Smooth muscle cell (in vitro differentiated cells): ENCODE data around the gene CACNB4. TPM values are rescaled to one million over a fixed set of nuclear protein-coding genes. Genes with fewer than 3 reads are reported as not detected.

Source experiments
- DNase-seq: peaks from one replicate; lab custom pipeline; 2025; ENCODE audit not compliant: unreplicated experiment; lab: John Stamatoyannopoulos, UW
- H2AFZ ChIP-seq: fragments of 200-600 bp; sonication (generic); 2 replicates; pipeline ENCODE4 v1.6.0; 2016; ENCODE audit warnings: antibody characterized with exemption, low read depth, mild to moderate bottlenecking
- H3F3A ChIP-seq: fragments of 200-600 bp; sonication (generic); 2 replicates; pipeline ENCODE4 v1.6.0; 2017; ENCODE audit warnings: antibody characterized with exemption, low read depth
- H3K27ac ChIP-seq: fragments of 200-600 bp; sonication (generic); 2 replicates; pipeline ENCODE4 v1.5.1; 2016; ENCODE audit warnings: low read depth, mild to moderate bottlenecking
- H3K27me3 ChIP-seq: fragments of 200-600 bp; sonication (generic); 2 replicates; pipeline ENCODE4 v1.6.1; 2016; ENCODE audit warnings: low read depth, mild to moderate bottlenecking
- H3K36me3 ChIP-seq: fragments of 200-600 bp; sonication (generic); 2 replicates; pipeline ENCODE4 v1.5.1; 2016; ENCODE audit warnings: low read depth
- H3K4me1 ChIP-seq: fragments of 200-600 bp; sonication (generic); 2 replicates; pipeline ENCODE4 v1.5.1; 2016; ENCODE audit warnings: low read depth
- H3K4me2 ChIP-seq: fragments of 200-600 bp; sonication (generic); 2 replicates; pipeline ENCODE4 v1.6.0; 2016; ENCODE audit warnings: mild to moderate bottlenecking
- H3K4me3 ChIP-seq: fragments of 200-600 bp; sonication (generic); 2 replicates; pipeline ENCODE4 v1.5.1; 2016; ENCODE audit warnings: mild to moderate bottlenecking
- H3K79me2 ChIP-seq: fragments of 200-600 bp; sonication (generic); 2 replicates; pipeline ENCODE4 v1.6.0; 2016; ENCODE audit warnings: low read depth, mild to moderate bottlenecking
- H3K9ac ChIP-seq: fragments of 200-600 bp; sonication (generic); 2 replicates; pipeline ENCODE4 v1.6.0; 2016; ENCODE audit warnings: low read depth
- H3K9me3 ChIP-seq: fragments of 200-600 bp; sonication (generic); replicated peaks from 2 replicates; pipeline ENCODE4 v1.5.1; 2016; ENCODE audit warnings: low read depth
- H4K20me1 ChIP-seq: fragments of 200-600 bp; sonication (generic); 2 replicates; pipeline ENCODE4 v1.6.0; 2016; ENCODE audit warnings: low read depth
- WGBS: methylation state at CpG from one replicate; pipeline ENCODE4 v1.1.7; 2016; ENCODE audit warnings: low lambda C conversion rate; 5-methylcytosine and 5-hydroxymethylcytosine counted together
- polyA plus RNA-seq: library from polyadenylated mRNA; unstranded; fragments of >200 nt; fragmentation: Nextera tagmentation; extraction: Ambion mirVana; gene quantifications from 2 replicates; pipeline ENCODE4 v1.2.1, GENCODE V29; 2016
- total RNA-seq: library from RNA; depleted of rRNA; stranded (reverse); fragments of >200 nt; gene quantifications from 2 replicates; pipeline ENCODE4 v1.2.3, GENCODE V29; 2014
- TF ChIP-seq, protein P1 (sequence below): fragments of 200-600 bp; sonication (generic); IDR thresholded peaks from 2 replicates; pipeline ENCODE4 v1.5.1; 2017; ENCODE audit warnings: borderline replicate concordance, mild to moderate bottlenecking, antibody characterized with exemption; ENCODE audit not compliant: insufficient read depth, poor library complexity, severe bottlenecking

Gene CACNB4
- total and polyA plus RNA-seq, 2 experiments from 2014 or later = 0.06 to 1.4 TPM

DNA sequence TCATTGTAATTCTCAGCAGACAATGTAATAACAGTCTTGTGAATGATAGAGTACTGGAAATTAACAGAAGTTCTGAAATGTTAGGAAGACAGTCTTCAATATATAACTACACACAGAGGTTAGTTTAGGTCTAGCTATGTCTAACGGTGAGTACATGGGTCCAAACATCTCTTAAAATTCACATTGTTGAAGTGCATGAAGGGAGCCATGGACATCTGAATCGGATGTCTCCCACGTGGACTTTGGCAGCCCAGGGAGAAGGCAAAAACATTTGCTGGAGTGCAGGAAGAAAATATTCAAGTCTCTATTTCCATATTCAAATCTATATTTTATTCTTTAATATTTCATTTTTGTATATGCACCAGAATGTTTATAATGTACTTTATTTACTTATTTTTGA is 34.8 kb downstream of the CACNB4 start:
- Histone ChIP-seq H3K9me3 (no peaks in the 10 kb centered on the region), H4K20me1 (no peaks in the 10 kb centered on the region), H3K9ac (no peak overlapping the region), H3K4me2 (peak overlapping the region; percentile 20), H3K36me3 (no peaks in the 10 kb centered on the region), H3K79me2 (no peaks in the 10 kb centered on the region), H3K4me3 (no peak overlapping the region), H3F3A (no peaks in the 10 kb centered on the region), H3K27ac (no peak overlapping the region), H2AFZ (no peak overlapping the region), H3K27me3 (no peaks in the 10 kb centered on the region), H3K4me1 (peaks cover 8% of the 10 kb centered on the region)
- 93% methylated on average over 3 of the region's 3 CpGs for WGBS
- TF ChIP-seq, protein P1, sequence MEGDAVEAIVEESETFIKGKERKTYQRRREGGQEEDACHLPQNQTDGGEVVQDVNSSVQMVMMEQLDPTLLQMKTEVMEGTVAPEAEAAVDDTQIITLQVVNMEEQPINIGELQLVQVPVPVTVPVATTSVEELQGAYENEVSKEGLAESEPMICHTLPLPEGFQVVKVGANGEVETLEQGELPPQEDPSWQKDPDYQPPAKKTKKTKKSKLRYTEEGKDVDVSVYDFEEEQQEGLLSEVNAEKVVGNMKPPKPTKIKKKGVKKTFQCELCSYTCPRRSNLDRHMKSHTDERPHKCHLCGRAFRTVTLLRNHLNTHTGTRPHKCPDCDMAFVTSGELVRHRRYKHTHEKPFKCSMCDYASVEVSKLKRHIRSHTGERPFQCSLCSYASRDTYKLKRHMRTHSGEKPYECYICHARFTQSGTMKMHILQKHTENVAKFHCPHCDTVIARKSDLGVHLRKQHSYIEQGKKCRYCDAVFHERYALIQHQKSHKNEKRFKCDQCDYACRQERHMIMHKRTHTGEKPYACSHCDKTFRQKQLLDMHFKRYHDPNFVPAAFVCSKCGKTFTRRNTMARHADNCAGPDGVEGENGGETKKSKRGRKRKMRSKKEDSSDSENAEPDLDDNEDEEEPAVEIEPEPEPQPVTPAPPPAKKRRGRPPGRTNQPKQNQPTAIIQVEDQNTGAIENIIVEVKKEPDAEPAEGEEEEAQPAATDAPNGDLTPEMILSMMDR = no peak
- no peak for DNase-seq

DNA sequence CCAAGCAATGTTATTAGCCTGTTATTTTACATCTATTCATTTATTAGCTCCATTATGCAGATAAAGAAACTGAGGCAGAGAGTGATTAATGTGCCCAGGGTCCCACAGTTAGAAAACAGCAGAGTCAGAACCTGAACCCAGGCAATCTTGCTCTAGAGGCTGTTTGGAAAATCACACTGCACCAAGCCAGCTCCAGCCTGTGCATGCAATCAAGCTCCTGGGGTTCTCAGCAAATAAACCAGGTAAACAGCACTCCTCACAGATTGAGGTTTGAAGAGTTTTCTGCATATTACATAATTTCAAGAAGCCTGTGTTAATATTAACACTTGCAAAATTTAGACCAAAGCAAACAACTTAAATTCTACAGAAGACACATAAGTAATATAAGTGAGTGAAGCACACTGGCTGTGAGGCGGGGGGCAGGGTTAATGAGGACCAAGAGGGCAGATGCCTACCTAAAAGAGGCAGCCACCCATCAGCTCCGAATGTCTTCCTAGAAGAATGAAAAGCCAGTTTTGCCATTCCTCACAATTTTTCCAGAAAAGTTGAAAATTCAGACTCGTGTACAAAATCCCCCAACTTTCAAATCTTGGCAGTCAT is 35.4 kb downstream of the CACNB4 start:
- Histone ChIP-seq H3K27ac (peak overlapping the region; percentile 93), H3K36me3 (no peaks in the 10 kb centered on the region), H2AFZ (no peak overlapping the region), H3K4me3 (no peak overlapping the region), H3K79me2 (no peaks in the 10 kb centered on the region), H3K9me3 (no peaks in the 10 kb centered on the region), H3K4me2 (peak overlapping the region; percentile 20), H4K20me1 (no peaks in the 10 kb centered on the region), H3K27me3 (no peaks in the 10 kb centered on the region), H3K9ac (no peak overlapping the region), H3F3A (no peaks in the 10 kb centered on the region), H3K4me1 (peaks cover 8% of the 10 kb centered on the region)
- WGBS = 87% methylated on average over 3 of the region's 3 CpGs
- TF ChIP-seq, protein P1 = no peak
- no peak for DNase-seq

DNA sequence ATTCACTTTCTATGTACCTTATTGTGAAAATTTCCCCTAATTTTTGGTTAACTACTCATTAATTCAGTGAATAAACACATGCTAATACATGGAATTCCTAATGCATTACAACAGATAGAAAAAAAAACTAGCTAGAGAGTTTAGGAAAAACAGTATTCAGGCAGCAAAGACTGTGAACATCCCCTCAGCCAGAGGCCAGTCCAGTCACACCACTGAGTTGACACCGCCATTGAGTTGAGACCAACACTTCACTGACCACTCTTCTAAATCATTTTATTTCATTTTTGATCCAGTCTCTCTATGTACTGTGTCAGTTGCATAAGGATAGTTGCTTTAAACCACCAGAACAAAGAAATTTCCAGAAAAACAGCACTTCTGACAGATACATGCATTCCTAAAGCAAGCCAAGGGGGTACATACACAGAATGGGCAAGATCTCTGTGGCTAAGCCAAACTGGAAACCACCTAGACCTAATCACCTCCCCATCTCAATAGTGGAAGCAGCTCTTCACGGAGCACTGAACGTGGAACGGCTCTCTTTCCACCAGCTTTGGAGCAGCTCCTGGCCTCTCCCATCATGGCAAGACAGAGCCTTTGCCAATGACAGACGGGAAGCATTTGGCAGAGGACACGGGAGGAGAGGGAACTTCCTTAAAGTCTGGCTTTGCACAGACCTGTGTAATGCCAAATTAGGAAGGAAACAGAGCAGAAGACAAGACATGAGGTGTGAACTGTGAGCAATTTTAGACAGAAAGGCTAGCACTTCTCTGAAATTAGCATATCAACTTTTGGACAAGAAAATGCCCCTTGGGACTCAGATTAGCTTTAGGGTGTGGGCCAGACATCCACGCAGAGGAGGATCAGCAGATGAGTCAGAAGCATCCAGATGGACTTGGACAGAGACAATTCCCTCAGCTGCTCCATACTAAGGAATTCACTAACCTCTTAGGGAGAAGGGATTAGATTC is 36.4 kb downstream of the CACNB4 start:
- 70% methylated on average over 7 of the region's 7 CpGs for WGBS
- H3K9ac ChIP-seq = peak overlapping the region; percentile 65
- H3F3A ChIP-seq = no peaks in the 10 kb centered on the region
- H3K9me3 ChIP-seq = no peaks in the 10 kb centered on the region
- no peak overlapping the region for H3K4me3 ChIP-seq
- TF ChIP-seq, protein P1 = no peak
- H3K79me2 ChIP-seq = no peaks in the 10 kb centered on the region
- H4K20me1 ChIP-seq = no peaks in the 10 kb centered on the region
- no peaks in the 10 kb centered on the region for H3K36me3 ChIP-seq
- peak overlapping the region; percentile 93 for H3K27ac ChIP-seq
- peaks cover 4% of the 10 kb centered on the region for H3K4me1 ChIP-seq
- H2AFZ ChIP-seq = no peak overlapping the region
- H3K4me2 ChIP-seq = peak overlapping the region; percentile 67
- DNase-seq = no peak
- no peaks in the 10 kb centered on the region for H3K27me3 ChIP-seq
